Measurements from ENCODE around the gene CELF5.
A peak's percentile ranks its signal among the peaks of the same experiment; 100 is the strongest.
"Not testable (repeated sequence)": the region's sequence is repeated elsewhere in the genome, so short reads cannot be mapped to it uniquely, and the experiment has no call there.

The CELF5 gene

DNA sequence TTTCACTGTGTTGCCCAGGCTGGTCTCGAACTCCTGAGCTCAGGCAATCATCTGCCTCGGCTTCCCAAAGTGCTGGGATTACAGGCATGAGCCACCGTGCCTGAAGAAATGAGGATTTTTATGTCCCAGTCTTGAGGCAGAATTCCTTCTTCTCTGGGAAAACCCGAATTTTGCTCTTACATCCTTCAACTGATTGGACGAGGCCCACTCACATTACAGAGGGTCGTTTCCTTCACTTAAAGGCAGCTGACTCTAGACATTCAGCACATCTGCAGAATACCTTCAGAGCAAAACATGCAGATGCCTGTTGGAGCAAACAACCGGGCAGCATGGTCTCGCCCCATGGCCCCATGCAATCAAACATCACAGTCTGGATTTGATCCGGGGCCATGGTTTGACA lies 105.6 kb downstream of the CELF5 start:
- DNase-seq, result no peak

DNA sequence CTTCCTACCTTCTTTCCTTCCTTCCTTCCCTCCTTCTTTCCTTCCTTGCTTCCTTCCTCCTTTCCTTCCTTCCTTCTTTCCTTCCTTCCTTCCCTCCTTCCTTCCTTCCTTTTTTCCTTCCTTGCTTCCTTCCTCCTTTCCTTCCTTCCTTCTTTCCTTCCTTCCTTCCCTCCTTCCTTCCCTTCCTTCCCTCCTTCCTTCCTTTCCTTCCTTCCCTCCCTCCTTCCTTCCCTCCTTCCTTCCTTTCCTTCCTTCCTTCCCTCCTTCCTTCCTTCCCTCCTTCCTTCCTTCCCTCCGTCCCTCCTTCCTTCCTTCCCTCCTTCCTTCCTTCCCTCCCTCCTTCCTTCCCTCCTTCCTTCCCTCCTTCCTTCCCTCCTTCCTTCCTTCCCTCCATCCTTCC lies 107.8 kb downstream of the CELF5 start:
- DNase-seq, result not testable (repeated sequence)

DNA sequence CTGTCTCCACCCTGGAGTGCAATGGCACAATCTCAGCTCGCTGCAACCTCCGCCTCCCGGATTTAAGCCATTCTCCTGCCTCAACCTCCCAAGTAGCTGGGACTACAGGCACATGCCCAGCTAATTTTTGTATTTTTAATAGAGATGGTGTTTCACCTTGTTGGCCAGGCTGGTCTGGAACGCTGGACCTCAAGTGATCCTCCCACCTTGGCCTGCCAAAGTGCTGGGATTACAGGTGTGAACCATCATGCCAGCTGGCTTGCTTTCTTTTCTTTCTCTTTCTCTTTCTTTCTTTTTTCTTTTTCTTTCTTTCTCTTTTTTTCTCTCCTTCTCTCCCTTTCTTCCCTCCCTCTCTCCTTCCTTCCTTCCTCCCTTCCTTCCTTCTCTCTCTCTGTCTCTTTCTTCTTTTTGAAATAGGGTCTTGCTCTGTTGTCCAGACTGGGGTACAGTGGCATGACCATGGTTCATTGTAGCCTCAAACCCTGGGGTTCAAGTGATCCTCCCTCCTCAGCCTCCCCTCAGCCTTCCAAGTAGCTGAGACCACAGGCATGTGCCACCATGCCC lies 108.6 kb downstream of the CELF5 start:
- DNase-seq, result no peak

DNA sequence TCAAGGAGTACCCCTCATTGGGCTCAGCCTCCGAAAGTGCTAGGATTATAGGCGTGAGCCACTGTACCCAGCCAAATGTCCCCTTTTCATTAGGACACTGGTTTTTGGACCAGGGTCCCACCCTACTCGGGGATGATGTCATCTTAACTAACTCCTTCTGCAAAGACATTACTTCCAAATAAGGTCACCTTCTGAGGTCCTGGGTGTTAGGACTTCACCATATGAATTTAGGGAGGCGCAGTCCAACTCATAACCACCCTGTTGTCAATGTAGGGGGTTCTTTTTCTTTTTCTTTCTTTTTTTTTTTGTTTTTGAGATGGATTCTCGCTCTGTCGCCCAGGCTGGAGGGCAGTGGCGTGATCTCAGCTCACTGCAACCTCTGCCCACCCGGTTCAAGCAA lies 109.2 kb downstream of the CELF5 start:
- no peak for DNase-seq

DNA sequence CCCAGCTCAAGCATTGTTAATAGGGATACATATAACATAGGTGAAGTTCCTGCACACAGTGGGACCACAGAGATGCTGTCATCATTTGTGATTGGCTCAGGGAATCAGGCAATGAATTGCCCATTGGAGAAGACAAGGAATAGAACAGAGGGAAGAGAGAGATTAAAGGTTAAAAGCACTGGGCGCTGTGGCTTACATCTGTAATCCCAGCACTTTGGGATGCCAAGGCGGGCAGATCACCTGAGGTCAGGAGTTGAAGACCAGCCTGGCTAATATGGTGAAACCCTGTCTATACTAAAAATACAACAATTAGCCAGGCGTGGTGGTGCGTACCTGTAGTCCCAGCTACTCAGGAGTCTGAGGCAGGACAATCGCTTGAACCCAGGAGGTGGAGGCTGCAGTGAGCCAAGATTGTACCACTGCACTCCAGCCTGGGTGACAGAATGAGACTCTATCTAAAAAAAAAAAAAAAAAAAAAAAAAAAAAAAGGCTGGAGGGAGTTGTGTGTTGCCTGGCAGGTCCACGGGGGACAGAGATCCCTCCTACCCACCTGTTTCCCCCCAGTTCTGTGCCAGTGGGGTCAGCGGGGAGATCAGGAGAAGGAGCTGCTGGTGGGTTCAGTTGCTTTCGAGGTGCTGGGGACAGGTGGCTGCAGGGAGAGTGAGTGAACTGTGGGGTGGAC lies 110.4 kb downstream of the CELF5 start:
- not testable (repeated sequence) for DNase-seq

DNA sequence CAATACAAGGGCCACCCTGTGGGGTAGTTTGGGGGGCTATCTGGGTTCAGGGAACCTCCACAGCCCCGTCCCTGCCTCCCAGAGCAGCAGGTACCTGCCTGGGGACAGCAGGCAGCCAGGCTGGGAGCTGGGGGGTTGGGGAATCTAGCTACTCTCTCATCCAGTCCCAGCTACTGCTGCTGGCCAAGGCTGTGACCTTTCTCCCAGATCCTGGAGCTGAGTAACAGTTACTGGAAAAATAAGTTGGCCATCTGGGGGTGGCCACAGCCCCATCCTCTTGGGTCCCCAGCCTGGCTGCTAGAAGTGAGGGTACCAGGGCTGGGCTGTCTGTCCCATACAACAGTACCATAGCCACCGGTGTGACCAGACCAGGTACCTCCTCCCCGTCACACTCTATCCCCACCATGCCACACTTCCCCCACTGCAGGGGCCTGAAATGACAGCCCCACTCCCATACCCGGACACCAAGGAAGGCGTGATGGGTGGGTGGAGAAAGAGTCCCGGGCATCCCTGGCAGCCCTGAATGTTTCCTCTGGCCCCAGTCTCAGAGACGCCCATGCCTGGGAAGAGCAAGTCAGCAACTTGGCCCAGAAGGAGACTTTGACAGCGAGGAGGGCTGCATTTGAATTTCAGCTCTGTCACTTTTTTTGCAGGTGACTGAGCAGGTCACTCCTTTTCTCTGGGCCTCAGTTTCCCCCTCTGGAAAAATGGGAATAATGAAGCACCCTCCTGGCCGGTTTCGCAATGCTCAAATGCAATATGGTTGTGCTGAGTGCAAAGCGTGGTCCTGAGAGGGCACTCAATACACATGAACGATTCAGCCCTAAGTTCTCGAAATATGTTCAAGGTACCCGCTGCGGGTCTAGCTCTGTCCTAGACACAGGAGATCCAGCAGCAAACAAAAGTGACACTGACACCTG lies 111.2 kb downstream of the CELF5 start:
- DNase-seq, result no peak

DNA sequence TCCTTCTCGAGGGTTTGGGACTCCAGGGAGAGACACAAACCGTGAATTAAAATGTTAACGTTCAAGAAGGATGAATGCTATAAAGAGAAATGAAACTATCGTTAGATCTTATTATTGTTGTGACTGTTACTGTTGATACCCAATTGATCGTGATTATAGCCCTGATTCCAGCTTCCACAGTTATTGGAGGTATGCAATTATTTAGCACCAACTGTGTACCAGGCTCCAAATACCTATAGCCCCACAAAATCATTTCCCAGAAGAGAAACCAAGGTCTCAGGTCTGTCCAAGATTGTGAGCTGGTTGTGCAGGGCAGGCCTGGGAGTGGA lies 111.9 kb downstream of the CELF5 start:
- DNase-seq, result no peak

DNA sequence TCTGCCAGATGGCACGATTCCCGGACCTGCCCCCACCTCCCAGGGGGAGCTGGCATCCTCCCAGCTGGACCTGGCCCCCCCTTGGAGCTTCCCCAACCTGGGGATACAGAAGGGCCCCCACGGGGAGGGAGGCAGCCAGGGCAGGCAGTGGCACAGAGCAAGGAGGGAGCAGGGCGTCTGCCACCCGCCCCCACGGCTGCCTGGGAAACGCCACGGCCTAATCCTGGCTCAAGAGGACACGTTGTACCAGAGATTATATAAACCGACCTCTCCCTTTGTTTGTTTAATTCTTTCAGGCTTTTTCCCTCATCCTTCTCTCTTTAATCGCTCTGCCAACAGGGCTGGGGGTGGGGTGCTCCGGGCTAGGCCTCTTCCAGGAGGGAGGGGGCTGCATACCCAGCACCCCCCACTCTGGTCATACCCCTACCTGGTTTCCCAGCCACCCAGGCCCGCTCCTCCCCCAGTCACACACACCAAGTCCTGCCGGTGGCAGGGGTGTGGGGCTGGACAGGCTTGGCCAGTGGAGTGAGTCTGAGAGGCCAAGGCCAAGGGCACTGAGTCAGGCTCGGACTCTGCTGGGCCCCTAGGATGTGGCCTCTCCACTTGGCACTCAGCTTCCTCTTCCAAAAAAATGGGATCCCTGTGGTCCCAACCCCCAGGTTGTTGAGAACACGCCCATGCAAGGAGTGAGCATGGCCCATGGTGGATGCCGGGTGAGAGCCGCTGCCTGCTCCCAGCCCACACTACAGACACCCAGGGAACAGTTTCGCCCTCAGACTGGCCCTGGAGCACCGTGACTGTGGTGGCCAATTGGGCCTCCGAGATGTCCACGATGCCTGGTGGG lies 112.4 kb downstream of the CELF5 start:
- no peak for DNase-seq

DNA sequence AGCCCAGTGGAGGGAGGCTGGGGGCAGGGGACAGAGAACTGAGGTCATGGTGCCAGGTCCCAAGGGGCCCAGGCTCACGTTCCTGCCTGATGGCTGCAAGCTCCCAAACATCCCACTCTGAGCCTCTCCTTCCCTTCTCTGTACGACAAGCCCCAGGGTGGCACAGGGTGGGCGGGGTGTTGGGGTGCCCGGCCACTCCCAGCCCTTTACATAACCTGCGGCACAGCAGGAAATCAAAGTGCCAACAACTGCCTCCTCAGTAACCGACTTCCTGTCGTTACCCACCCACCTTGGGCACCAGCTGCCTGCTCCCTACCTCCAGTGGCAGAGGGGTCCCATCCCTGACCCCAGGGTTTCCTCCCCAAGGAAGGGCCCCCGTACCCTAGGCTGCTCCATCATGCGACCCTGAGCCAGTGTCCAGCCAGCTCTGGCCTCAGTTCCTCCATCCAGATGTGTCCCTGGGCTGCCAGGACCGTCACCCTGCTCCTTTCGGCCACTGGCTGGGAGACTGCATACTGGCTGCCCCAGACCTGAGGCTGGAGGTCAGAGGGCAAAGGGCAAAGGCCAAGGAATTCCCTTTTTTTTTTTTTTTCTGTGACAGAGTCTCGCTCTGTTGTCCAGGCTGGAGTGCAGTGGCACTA lies 114.2 kb downstream of the CELF5 start:
- DNase-seq, result peak; percentile 71

DNA sequence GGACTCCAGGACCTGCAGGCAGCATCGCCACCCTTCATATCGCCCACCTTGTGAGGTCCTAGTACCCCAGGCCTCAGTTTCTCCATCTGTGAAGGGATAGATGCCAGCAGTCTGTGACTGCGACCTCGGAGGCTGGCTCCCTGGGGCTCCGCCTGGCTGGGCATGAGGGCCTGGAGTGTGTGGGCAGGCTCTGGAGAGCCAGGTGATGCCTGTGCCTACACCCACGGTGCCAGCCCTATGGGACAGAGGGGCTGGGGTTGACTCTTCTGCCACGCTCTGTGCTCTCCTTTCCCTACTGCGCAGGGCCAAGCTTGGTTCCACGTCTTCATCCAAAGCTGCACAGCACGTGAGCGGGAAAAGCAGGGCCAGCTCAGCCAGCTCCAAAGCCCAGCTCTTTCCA lies 115.9 kb downstream of the CELF5 start:
- no peak for DNase-seq

DNA sequence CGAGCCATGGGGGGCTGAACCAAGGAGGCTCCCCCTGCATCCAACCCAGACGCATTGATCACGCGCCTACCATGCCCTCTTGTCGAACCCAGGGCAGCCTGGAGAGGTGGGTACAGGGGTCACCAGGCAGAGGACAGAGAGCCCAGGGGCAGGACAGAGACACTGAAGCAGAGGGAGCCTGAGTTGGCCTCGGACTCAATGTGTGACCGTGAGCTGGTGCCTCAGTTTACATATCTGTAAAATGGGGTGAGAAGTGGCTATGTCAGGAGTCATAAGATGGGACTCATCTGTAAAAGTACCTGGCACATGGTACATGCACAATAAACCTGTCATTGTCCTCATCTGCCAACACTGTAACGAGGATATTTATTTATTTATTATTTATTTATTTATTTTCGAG lies 117.8 kb downstream of the CELF5 start:
- DNase-seq, result no peak

DNA sequence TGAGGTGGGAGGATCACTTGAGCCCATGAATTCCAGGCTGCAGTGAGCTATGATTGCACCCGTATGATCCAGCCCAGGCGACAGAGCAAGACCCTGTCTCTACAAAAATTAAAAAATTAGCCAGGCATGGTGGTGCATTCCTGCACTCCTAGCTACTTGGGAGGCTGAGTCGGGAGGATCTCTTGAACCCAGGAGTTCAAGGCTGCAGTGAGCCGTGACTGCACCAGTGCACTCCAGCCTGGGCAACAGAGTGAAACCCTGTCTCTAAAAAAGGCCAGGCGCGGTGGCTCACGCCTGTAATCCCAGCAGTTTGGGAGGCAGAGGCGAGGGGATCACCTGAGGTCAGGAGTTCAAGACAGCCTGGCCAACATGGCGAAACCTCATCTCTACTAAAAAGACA lies 118.5 kb downstream of the CELF5 start:
- DNase-seq, result not testable (repeated sequence)

DNA sequence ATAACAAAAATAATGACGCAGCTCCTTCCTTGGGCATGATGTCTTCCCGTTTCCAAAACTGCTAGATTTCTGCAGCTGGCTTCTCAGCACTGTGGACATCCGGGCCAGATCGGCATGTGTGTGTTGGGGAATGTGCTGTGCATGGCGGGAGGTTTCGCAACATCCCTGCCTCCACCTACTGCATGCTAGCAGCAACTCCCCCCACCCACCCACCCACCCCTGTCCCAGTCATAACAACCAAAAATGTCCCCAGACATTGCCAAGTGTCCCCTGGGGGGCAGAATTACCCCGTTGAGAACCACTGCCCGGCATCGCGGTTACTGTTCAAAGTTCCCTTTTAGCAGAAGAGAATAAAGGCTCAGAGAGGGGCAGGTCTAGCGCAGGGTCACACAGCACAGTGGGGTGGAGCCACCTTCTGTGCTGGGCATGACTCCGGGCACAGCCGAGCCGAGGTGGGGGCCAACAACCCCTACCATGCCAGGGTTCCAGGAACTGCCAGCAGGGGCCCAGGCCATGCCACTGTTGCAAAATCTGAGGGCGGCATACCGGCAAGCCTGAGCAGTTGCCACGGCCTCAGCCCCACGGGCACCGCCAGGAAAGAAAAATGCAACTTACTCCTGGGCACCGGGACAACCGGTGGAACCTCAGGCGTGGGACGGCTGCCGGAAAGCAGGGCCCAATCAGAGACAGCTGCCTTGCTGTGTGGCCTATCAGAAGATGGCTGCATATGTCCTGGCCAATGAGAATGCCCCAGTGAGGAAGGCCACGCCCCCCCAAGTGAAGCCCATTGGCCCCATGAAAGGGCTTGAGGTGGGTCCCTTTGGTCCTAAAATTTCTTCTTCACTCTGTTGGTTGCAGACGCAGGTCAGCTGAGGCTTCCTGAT lies 119.4 kb downstream of the CELF5 start:
- no peak for DNase-seq

DNA sequence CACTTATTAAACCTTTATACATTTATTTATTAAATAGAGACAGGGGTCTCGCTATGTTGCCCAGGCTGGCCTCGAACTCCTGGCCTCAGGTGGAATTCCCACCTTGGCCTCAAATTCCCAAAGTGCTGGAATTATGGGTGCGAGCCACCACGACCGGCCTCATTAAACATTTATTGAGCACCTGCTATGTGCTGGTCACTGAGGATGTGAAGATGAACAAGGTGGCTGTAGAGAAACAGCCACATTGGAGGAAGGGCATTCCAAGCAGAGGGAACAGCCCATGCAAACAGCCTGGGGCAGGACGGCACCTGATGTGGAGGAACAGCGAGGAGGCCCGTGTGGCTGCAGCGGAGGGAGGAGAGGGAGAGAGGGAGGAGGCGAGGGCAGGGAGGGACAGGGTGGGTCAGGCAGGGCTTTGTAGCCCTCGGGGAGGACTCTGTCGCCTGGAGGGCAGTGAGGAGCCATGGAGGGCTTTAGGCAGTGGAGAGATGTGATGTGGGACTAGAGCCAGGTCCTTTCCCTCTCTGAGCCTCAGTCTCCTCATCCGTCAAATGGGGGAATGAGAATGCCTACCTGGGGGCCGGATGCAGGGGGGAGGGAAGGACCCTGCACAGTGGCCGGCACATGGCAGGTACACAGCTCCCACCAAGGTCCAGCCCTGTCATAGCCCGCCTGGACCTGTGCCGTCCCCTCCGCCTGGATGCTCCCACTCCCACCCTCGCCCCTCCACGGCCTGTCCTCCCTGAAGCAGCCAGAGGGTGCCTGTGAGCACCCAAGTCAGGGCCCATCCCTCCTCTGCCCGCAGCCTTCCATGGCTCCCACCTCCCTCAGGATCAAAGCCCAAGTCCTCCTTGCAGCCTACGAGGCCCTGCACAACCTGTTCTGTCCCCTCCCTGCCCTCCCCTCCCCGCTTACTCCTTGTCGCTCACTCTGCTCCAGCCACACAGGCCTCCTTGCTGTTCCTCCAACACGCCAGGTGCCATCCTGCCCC lies 120.4 kb downstream of the CELF5 start:
- no peak for DNase-seq

DNA sequence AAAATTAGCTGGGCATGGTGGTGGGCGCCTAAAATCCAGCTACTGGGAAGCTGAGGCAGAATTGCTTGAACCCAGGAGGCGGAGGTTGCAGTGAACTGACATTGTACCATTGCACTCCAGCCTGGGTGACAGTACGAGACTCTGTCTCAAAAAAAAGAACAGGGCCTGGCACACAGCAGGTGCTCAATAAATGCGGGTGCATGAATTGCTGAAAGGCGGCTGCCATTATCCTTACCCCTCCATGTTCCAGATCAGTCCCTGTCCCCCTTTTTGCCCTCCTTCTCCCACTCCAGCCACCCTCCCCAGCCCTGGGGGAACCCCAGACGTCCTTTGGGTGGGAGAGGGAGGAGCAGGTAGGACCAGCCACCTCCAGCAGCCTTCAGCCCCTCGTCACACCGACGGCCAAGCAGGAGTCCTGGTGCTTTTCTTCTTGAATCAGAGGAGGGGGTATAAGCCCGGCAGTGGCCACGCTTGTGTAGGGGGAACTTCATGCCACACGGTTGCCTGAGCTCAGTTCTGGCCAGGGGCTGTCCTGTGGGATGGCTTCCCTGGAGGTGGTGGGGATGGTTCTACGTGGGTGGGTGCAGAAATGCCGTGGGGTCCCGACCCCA lies 121.5 kb downstream of the CELF5 start:
- DNase-seq, result no peak

Measured in activated effector memory CD4-positive, alpha-beta T cell treated with Interleukin-2 at 50 U/mL for 16 hours (primary cell).